GM12801 (cell line): ENCODE measurements around the gene SLC1A7.

Experiments used
- CTCF ChIP-seq: IDR thresholded peaks from one replicate; pipeline ENCODE4 v1.5.1; 2011; ENCODE audit warnings: control low read depth; ENCODE audit not compliant: insufficient read length; ENCODE audit errors: extremely low read depth

SLC1A7 gene

GRCh38 chr1:53156783-53157182 is 14.3 kb upstream of the SLC1A7 start:
- no peak for TF ChIP-seq CTCF

- no peak for TF ChIP-seq CTCF
Observed at GRCh38 chr1:53155945-53156344, 13.5 kb upstream of the SLC1A7 start.

- no peak for TF ChIP-seq CTCF
Observed at GRCh38 chr1:53155534-53155933, 13.1 kb upstream of the SLC1A7 start.

GRCh38 chr1:53154859-53155438 is 12.5 kb upstream of the SLC1A7 start:
- no peak for TF ChIP-seq CTCF

GRCh38 chr1:53153752-53154151 is 11.3 kb upstream of the SLC1A7 start:
- TF ChIP-seq CTCF: no peak

- no peak for TF ChIP-seq CTCF
Observed at GRCh38 chr1:53148123-53148522, 5.7 kb upstream of the SLC1A7 start.

- no peak for TF ChIP-seq CTCF
Observed at GRCh38 chr1:53147174-53147573, 4.7 kb upstream of the SLC1A7 start.
